ENCODE data around the gene ISCA1.

GRCh38 chr9:86242071-86242470 lies 40.3 kb downstream of the ISCA1 start:
- no peak for TF ChIP-seq CTCF (IDR thresholded peaks at IDR 0.05)
- TF ChIP-seq POLR2A (IDR thresholded peaks at IDR 0.05), result no peak

All from uterus (tissue), 2 donors.